CD8-positive, alpha-beta memory T cell (primary cell): ENCODE measurements around the gene SLC38A5. TPM values are rescaled to one million over a fixed set of nuclear protein-coding genes. Genes with fewer than 3 reads are reported as not detected.
A peak's percentile ranks its signal among the peaks of the same experiment; 100 is the strongest.
"Not testable (repeated sequence)": the region's sequence is repeated elsewhere in the genome, so short reads cannot be mapped to it uniquely, and the experiment has no call there.

Experiments
- CTCF ChIA-PET: fragments of 350-600 bp; sonication (Branson Sonifier 250); formaldehyde crosslinking; loops from one replicate; lab custom pipeline; 2021; ENCODE audit warnings: antibody characterized with exemption; lab: Charles Lee
- POLR2A ChIA-PET: fragments of 350-600 bp; sonication (Branson Sonifier 250); formaldehyde crosslinking; loops from one replicate; lab custom pipeline; 2021; ENCODE audit warnings: antibody characterized with exemption; lab: Charles Lee
- DNase-seq, 5 donors: peaks; one replicate each; pipeline versions ENCODE4 v3.0.0 to v3.0.0-alpha.2; 2020 to 2022; ENCODE audit warnings: mixed read lengths in 1 of 5
- H3K27ac ChIP-seq: one replicate; pipeline ENCODE4 v1.7.0; 2013; ENCODE audit warnings: low read depth, mild to moderate bottlenecking, low read length, moderate library complexity
- H3K27me3 ChIP-seq: 2 replicates; pipeline ENCODE4 v1.7.0; 2013; ENCODE audit warnings: low read length, mild to moderate bottlenecking; ENCODE audit not compliant: insufficient read depth, poor library complexity, severe bottlenecking
- H3K36me3 ChIP-seq: 2 replicates; pipeline ENCODE4 v1.7.0; 2013; ENCODE audit warnings: mild to moderate bottlenecking, low read length, moderate library complexity; ENCODE audit not compliant: insufficient read depth
- H3K4me1 ChIP-seq: 2 replicates; pipeline ENCODE4 v1.7.0; 2013; ENCODE audit warnings: mild to moderate bottlenecking, low read length, moderate library complexity; ENCODE audit not compliant: insufficient read depth
- H3K4me3 ChIP-seq: 2 replicates; pipeline ENCODE4 v1.7.0; 2013; ENCODE audit warnings: mild to moderate bottlenecking, low read length
- H3K9me3 ChIP-seq: 2 replicates; pipeline ENCODE4 v1.7.0; 2013; ENCODE audit warnings: mild to moderate bottlenecking, low read length
- H3K27ac Mint-ChIP-seq, 8 donors: one replicate each; pipeline ENCODE4 v1.8.0; 2020 to 2021; ENCODE audit warnings: mixed read lengths in 8 of 8, mild to moderate bottlenecking in 6 of 8, inconsistent platforms in 3 of 8, moderate library complexity in 3 of 8
- H3K27me3 Mint-ChIP-seq, 2 donors: one replicate each; pipeline ENCODE4 v1.8.0; 2020 to 2021; ENCODE audit warnings: mixed read lengths in 2 of 2, mild to moderate bottlenecking in 1 of 2, moderate library complexity in 1 of 2
- H3K36me3 Mint-ChIP-seq, 3 donors: one replicate each; pipeline ENCODE4 v1.8.0; 2020 to 2021; ENCODE audit warnings: mixed read lengths in 3 of 3, inconsistent platforms in 1 of 3, mild to moderate bottlenecking in 1 of 3
- H3K4me1 Mint-ChIP-seq, 3 donors: one replicate each; pipeline ENCODE4 v1.8.0; 2020 to 2021; ENCODE audit warnings: mixed read lengths in 3 of 3, inconsistent platforms in 1 of 3, mild to moderate bottlenecking in 1 of 3
- H3K4me3 Mint-ChIP-seq, 7 donors: one replicate each; pipeline ENCODE4 v1.8.0; 2020 to 2021; ENCODE audit warnings: mixed read lengths in 7 of 7, mild to moderate bottlenecking in 6 of 7, moderate library complexity in 4 of 7, inconsistent platforms in 2 of 7
- H3K9me3 Mint-ChIP-seq, 5 donors: one replicate each; pipeline ENCODE4 v1.8.0; 2020 to 2022; ENCODE audit warnings: mixed read lengths in 5 of 5, mild to moderate bottlenecking in 3 of 5, moderate library complexity in 2 of 5, inconsistent platforms in 1 of 5
- polyA plus RNA-seq: library from polyadenylated mRNA; unstranded; fragments of 300-500 nt; fragmentation: Illumina TruSeq; gene quantifications from one replicate; pipeline ENCODE4 v1.2.3, GENCODE V29; 2021
- total RNA-seq, 2 experiments: library from RNA; stranded (reverse); gene quantifications; one replicate each; pipeline ENCODE4 v1.2.3, GENCODE V29; 2021

SLC38A5 gene
- total and polyA plus RNA-seq, 3 experiments from 2014 or later: 19.8 to 211 (median 188) TPM

- H3K4me3 Mint-ChIP-seq: no peak overlapping the region
- H3K27me3 Mint-ChIP-seq: peaks cover 0 to 2% of the 10 kb centered on the region in 2 donors
- peaks cover 0 to 31% (median 7%) of the 10 kb centered on the region in 3 donors for H3K36me3 Mint-ChIP-seq
- CTCF ChIA-PET: interaction anchor here (0.7 kb wide), 1 partner anchor 513 kb away, joined by 3 read pairs; no protein-coding TSS in a partner anchor
- H3K4me3 ChIP-seq: no peak overlapping the region
- no peak overlapping the region for H3K27ac ChIP-seq
- no peaks in the 10 kb centered on the region for H3K4me1 ChIP-seq
- no peaks in the 10 kb centered on the region for H3K4me1 Mint-ChIP-seq
- no peaks in the 10 kb centered on the region for H3K9me3 ChIP-seq
- H3K36me3 ChIP-seq: no peaks in the 10 kb centered on the region
- H3K27me3 ChIP-seq: no peaks in the 10 kb centered on the region
- H3K27ac Mint-ChIP-seq: peak overlapping the region in 1 of 8 donors; percentile 5
- no peaks in the 10 kb centered on the region for H3K9me3 Mint-ChIP-seq
- POLR2A ChIA-PET: no interaction called here
- DNase-seq: no peak
These were observed 13.3 kb downstream of the SLC38A5 start for GRCh38 chrX:48456628-48457331.

DNA sequence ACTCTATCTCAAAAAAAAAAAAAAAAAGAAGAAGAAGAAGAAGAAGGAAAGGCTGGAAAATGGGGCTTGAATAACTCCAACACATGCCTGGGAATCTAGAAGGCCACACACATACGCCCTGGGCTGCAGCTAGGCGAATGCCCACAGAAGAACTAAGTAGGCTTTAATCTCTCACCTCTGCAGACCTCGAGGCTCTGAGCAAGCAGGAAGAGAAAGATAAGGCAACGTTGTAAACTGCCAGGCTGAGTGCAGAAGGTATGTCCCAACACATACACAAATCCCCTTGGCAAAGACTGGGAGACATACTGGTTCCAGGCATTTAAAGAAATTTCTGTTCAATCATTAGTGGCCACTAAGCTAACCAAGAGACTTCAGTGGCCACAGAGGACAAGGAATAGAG lies 18.4 kb downstream of the SLC38A5 start:
- H3K27me3 Mint-ChIP-seq: no peaks in the 10 kb centered on the region
- no peaks in the 10 kb centered on the region for H3K9me3 ChIP-seq
- no peaks in the 10 kb centered on the region for H3K27me3 ChIP-seq
- no peaks in the 10 kb centered on the region for H3K36me3 ChIP-seq
- no peaks in the 10 kb centered on the region for H3K4me1 ChIP-seq
- H3K4me1 Mint-ChIP-seq: no peaks in the 10 kb centered on the region
- H3K27ac Mint-ChIP-seq: no peak overlapping the region
- no peak for DNase-seq
- CTCF ChIA-PET: no interaction called here
- H3K4me3 ChIP-seq: no peak overlapping the region
- POLR2A ChIA-PET: no interaction called here
- no peaks in the 10 kb centered on the region for H3K36me3 Mint-ChIP-seq
- no peak overlapping the region for H3K4me3 Mint-ChIP-seq
- no peak overlapping the region for H3K27ac ChIP-seq
- no peaks in the 10 kb centered on the region for H3K9me3 Mint-ChIP-seq

DNA sequence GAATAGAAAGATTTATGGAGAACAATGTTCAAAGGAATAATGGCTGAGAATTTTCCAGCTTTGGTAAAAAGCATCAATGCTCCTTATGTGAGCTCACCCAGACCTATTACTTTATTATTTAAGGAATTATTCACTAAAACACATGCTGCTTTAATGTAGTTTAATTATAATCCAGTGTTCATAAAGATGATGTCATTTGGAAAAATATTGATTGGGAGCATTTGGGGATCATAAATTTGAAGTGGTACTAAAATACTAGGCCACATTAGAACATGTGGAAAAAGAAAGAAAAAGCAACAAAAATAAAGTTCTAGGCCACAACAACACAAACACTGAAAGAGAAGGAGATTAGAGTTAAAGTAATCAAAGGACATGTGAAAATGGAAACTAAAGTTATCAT lies 20.0 kb downstream of the SLC38A5 start:
- CTCF ChIA-PET: no interaction called here
- Mint-ChIP-seq H3K4me3 (no peak overlapping the region), H3K27ac (peak overlapping the region in 1 of 8 donors; percentile 61), H3K4me1 (no peaks in the 10 kb centered on the region), H3K27me3 (no peaks in the 10 kb centered on the region), H3K9me3 (no peaks in the 10 kb centered on the region), H3K36me3 (no peaks in the 10 kb centered on the region)
- POLR2A ChIA-PET: no interaction called here
- H3K9me3 ChIP-seq: no peaks in the 10 kb centered on the region
- no peak for DNase-seq
- no peak overlapping the region for H3K27ac ChIP-seq
- H3K4me3 ChIP-seq: no peak overlapping the region
- H3K36me3 ChIP-seq: no peaks in the 10 kb centered on the region
- no peaks in the 10 kb centered on the region for H3K4me1 ChIP-seq
- no peaks in the 10 kb centered on the region for H3K27me3 ChIP-seq

- H3K36me3 Mint-ChIP-seq, H3K4me1 Mint-ChIP-seq, H3K27ac Mint-ChIP-seq, DNase-seq, H3K36me3 ChIP-seq, H3K4me3 ChIP-seq, H3K27me3 ChIP-seq, H3K9me3 ChIP-seq, H3K9me3 Mint-ChIP-seq, CTCF ChIA-PET, H3K27me3 Mint-ChIP-seq, H3K4me1 ChIP-seq, H3K27ac ChIP-seq, H3K4me3 Mint-ChIP-seq: not testable (repeated sequence)
- POLR2A ChIA-PET: interaction anchor here (0.5 kb wide), 1 partner anchor 1295 kb away, joined by 3 read pairs; no protein-coding TSS in a partner anchor
These were observed 22.9 kb downstream of the SLC38A5 start for GRCh38 chrX:48447201-48447600.

DNA sequence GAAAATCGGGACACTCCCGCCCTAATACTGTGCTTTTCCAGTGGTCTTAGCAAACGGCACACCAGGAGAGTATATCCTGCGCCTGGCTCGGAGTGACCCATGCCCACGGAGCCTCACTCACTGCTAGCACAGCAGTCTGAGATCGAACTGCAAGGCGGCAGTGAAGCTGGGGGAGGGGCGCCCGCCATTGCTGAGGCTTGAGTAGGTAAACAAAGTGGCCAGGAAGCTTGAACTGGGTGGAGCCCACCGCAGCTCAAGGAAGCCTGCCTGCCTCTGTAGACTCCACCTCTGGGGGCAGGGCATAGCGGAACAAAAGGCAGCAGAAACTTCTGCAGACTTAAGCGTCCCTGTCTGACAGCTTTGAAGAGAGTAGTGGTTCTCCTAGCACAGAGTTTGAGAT lies 36.3 kb downstream of the SLC38A5 start:
- H3K4me1 Mint-ChIP-seq: peaks cover 8 to 15% (median 10%) of the 10 kb centered on the region in 3 donors
- peaks cover 0 to 23% (median 17%) of the 10 kb centered on the region in 5 donors for H3K9me3 Mint-ChIP-seq
- H3K27ac ChIP-seq, H3K27me3 ChIP-seq, H3K9me3 ChIP-seq, POLR2A ChIA-PET, H3K36me3 Mint-ChIP-seq, H3K27me3 Mint-ChIP-seq, H3K36me3 ChIP-seq, H3K4me3 Mint-ChIP-seq, H3K27ac Mint-ChIP-seq, CTCF ChIA-PET, H3K4me1 ChIP-seq, H3K4me3 ChIP-seq: not testable (repeated sequence)
- peak in 2 of 5 donors; percentile 12 to 39 for DNase-seq

DNA sequence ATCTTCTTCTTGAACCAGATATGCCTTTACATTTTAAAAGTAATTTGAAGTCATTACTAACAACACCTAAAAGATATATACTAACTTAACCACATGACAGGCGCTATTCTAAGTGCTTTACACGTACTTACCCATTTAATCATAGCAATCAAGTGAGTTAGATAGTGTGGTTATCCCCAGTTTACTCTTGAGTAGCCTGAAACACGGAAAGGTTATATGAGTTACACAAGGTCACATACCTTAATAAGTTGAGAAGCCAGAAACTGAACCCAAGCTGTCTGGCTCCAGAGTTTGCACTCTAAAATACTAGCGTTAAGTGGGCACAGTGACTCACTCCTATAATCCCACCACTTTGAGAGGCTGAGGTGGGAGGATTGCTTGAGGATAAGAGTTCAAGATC lies 39.9 kb downstream of the SLC38A5 start:
- Mint-ChIP-seq H3K27ac (peak overlapping the region in 1 of 8 donors; percentile 50), H3K9me3 (peaks cover 0 to 11% (median 9%) of the 10 kb centered on the region in 5 donors), H3K4me1 (peaks cover 10 to 18% (median 12%) of the 10 kb centered on the region in 3 donors)
- H3K27me3 ChIP-seq, H3K4me3 Mint-ChIP-seq, H3K27me3 Mint-ChIP-seq, POLR2A ChIA-PET, H3K36me3 ChIP-seq, H3K4me1 ChIP-seq, H3K27ac ChIP-seq, DNase-seq, H3K4me3 ChIP-seq, H3K9me3 ChIP-seq, CTCF ChIA-PET, H3K36me3 Mint-ChIP-seq: not testable (repeated sequence)

- Mint-ChIP-seq H3K4me1 (peaks cover 10 to 16% (median 10%) of the 10 kb centered on the region in 3 donors), H3K27ac (peak overlapping the region in 1 of 8 donors; percentile 50)
- H3K4me3 ChIP-seq, H3K27ac ChIP-seq, CTCF ChIA-PET, POLR2A ChIA-PET, H3K27me3 ChIP-seq, H3K36me3 ChIP-seq, H3K36me3 Mint-ChIP-seq, H3K9me3 ChIP-seq, H3K4me3 Mint-ChIP-seq, DNase-seq, H3K4me1 ChIP-seq, H3K9me3 Mint-ChIP-seq, H3K27me3 Mint-ChIP-seq: not testable (repeated sequence)
These were observed 40.5 kb downstream of the SLC38A5 start for GRCh38 chrX:48429606-48430005.

- H3K27me3 ChIP-seq, CTCF ChIA-PET, H3K27ac Mint-ChIP-seq, H3K27me3 Mint-ChIP-seq, H3K4me3 ChIP-seq, H3K9me3 Mint-ChIP-seq, H3K36me3 ChIP-seq, POLR2A ChIA-PET, H3K4me1 Mint-ChIP-seq, H3K4me1 ChIP-seq, H3K27ac ChIP-seq, H3K36me3 Mint-ChIP-seq, H3K9me3 ChIP-seq, DNase-seq, H3K4me3 Mint-ChIP-seq: not testable (repeated sequence)
These were observed 42.9 kb downstream of the SLC38A5 start for GRCh38 chrX:48427027-48427716.
